GM12878 (cell line): ENCODE results near the gene DCUN1D3. TPM values are rescaled to one million over a fixed set of nuclear protein-coding genes. Genes with fewer than 3 reads are reported as not detected.

ENCODE experiments used
- ATAC-seq: fragments of 200-7000 bp; cut with Tn5 transposase; 3 replicates; pipeline ENCODE4 v1.9.1; 2020; ENCODE audit warnings: mild to moderate bottlenecking, moderate library complexity
- BruUV-seq: library from RNA; stranded (reverse); fragments of 400-500 nt; replicated peaks from 2 replicates; lab custom pipeline; 2021; lab: Mats Ljungman, UMichigan
- CTCF ChIA-PET: fragments of 300-600 bp; sonication (Branson Sonifier 250); formaldehyde crosslinking; extraction: SDS; loops from one replicate; lab custom pipeline; 2021; ENCODE audit warnings: inconsistent platforms; lab: Yijun Ruan, JAX
- POLR2A ChIA-PET: fragments of 350-600 bp; formaldehyde crosslinking; extraction: SDS; loops from one replicate; lab custom pipeline; 2021; ENCODE audit warnings: inconsistent platforms; lab: Charles Lee
- RAD21 ChIA-PET: fragments of 300-600 bp; sonication (Branson Sonifier 250); formaldehyde crosslinking; loops from one replicate; lab custom pipeline; 2023; ENCODE audit warnings: antibody characterized with exemption; ENCODE audit not compliant: unreplicated experiment; lab: Charles Lee
- SMC1A ChIA-PET: fragments of 300-600 bp; sonication (Branson Sonifier 250); formaldehyde crosslinking; loops from one replicate; lab custom pipeline; 2023; ENCODE audit not compliant: unreplicated experiment, uncharacterized antibody; lab: Charles Lee
- DNase-seq: peaks from one replicate; pipeline ENCODE4 v3.0.0-alpha.2; 2011; ENCODE audit warnings: low read depth, low spot score
- FAIRE-seq: peaks from 3 replicates; lab custom pipeline; 2011; peaks lifted over from hg19 to GRCh38; lab: Jason Lieb, UNC
- H2AFZ ChIP-seq: 2 replicates; pipeline ENCODE4 v1.6.0; 2011; ENCODE audit warnings: low read depth, low read length, control low read depth; ENCODE audit not compliant: control insufficient read depth
- H3K27ac ChIP-seq: 2 replicates; pipeline ENCODE4 v1.5.1; 2011; ENCODE audit warnings: control low read depth; ENCODE audit not compliant: control insufficient read depth, insufficient read depth
- H3K27me3 ChIP-seq, 2 experiments: replicated peaks in 1 of 2; 2 replicates each; pipeline versions ENCODE4 v1.6.0 to v1.6.1; 2011; ENCODE audit warnings: low read length in 1 of 2; ENCODE audit not compliant: control insufficient read depth in 2 of 2, insufficient read depth in 2 of 2
- H3K36me3 ChIP-seq, 2 experiments: 2 replicates each; pipeline ENCODE4 v1.5.1; 2011; ENCODE audit warnings: low read length in 1 of 2; ENCODE audit not compliant: control insufficient read depth in 2 of 2, insufficient read depth in 2 of 2
- H3K4me1 ChIP-seq: 2 replicates; pipeline ENCODE4 v1.6.1; 2011; ENCODE audit warnings: mild to moderate bottlenecking, low read length, moderate library complexity, mixed read lengths; ENCODE audit not compliant: control insufficient read depth, insufficient read depth
- H3K4me2 ChIP-seq: 2 replicates; pipeline ENCODE4 v1.6.0; 2011; ENCODE audit warnings: control low read depth; ENCODE audit not compliant: control insufficient read depth, insufficient read depth
- H3K4me3 ChIP-seq: fragments of 200-600 bp; sonication (generic); 2 replicates; pipeline ENCODE4 v1.5.1; 2016
- H3K79me2 ChIP-seq: 2 replicates; pipeline ENCODE4 v1.6.0; 2011; ENCODE audit warnings: low read length; ENCODE audit not compliant: control insufficient read depth, insufficient read depth
- H3K9ac ChIP-seq: 2 replicates; pipeline ENCODE4 v1.8.0; 2011; ENCODE audit warnings: low read length, control low read depth, mixed read lengths; ENCODE audit not compliant: control insufficient read depth, insufficient read depth
- H3K9me3 ChIP-seq: replicated peaks from 3 replicates; pipeline ENCODE4 v1.5.1; 2011; ENCODE audit warnings: mild to moderate bottlenecking, low read length; ENCODE audit not compliant: control insufficient read depth, insufficient read depth
- H4K20me1 ChIP-seq: 2 replicates; pipeline ENCODE4 v1.6.0; 2011; ENCODE audit not compliant: control insufficient read depth, insufficient read depth
- IRF4 ChIP-seq: IDR thresholded peaks from 2 replicates; pipeline ENCODE4 v1.6.1; 2011; ENCODE audit warnings: low read depth, low read length
- NR2F1 ChIP-seq: fragments of 450-650 bp; conservative IDR thresholded peaks from 2 replicates; pipeline ENCODE4 v1.6.1; 2017; ENCODE audit warnings: mild to moderate bottlenecking
- RAD51 ChIP-seq: fragments of 450-650 bp; IDR thresholded peaks from 2 replicates; pipeline ENCODE4 v1.6.1; 2016; ENCODE audit warnings: moderate library complexity, mild to moderate bottlenecking, inconsistent platforms
- SPI1 ChIP-seq: IDR thresholded peaks from 2 replicates; pipeline ENCODE4 v1.6.1; 2011; ENCODE audit warnings: low read depth, mild to moderate bottlenecking, low read length, moderate library complexity, borderline replicate concordance; ENCODE audit not compliant: insufficient read depth
- ZBED1 ChIP-seq: IDR thresholded peaks from 2 replicates; pipeline ENCODE4 v1.6.1; 2016; ENCODE audit warnings: borderline replicate concordance
- WGBS: methylation state at CpG from one replicate; pipeline ENCODE4 v1.1.6; 2016; ENCODE audit warnings: low lambda C conversion rate; ENCODE audit not compliant: insufficient replicate concordance, insufficient coverage; ENCODE audit errors: missing lambda C conversion rate; 5-methylcytosine and 5-hydroxymethylcytosine counted together
- in situ Hi-C: fragments of 300-500 bp; cut with MboI; formaldehyde crosslinking; loops from 9 replicates; pipeline ENCODE4 v1.14.3; 2018; ENCODE audit warnings: mixed read lengths
- intact Hi-C: fragments of 100-400 bp; cut with micrococcal nuclease; formaldehyde crosslinking; loops from one replicate; pipeline ENCODE4 v1.14.2; 2022; ENCODE audit not compliant: unreplicated experiment
- polyA plus RNA-seq, 11 experiments: library from polyadenylated mRNA; depleted of rRNA in 4 of 11; unstranded in 6 of 11; stranded (reverse) in 5 of 11; fragments of >200 nt; fragmentation: Nextera tagmentation in 4 of 11; fragmentation: Illumina TruSeq in 1 of 11; extraction: Ambion mirVana in 4 of 11; extraction: Trizol in 1 of 11; gene quantifications; 1 replicate in 1 of 11; 2 replicates in 10 of 11; pipeline versions ENCODE4 v1.2.1 to v1.2.3, GENCODE V29; 2011 to 2016; ENCODE audit warnings: inconsistent platforms in 2 of 11, missing spikeins in 2 of 11, low read depth in 1 of 11
- total RNA-seq, 4 experiments: library from RNA; depleted of rRNA in 3 of 4; stranded (reverse); fragments of >200 nt in 3 of 4; fragmentation: Illumina TruSeq in 1 of 4; extraction: Trizol in 1 of 4; gene quantifications; 2 replicates each; pipeline versions ENCODE4 v1.2.1 to v1.2.3, GENCODE V29; 2013 to 2021
- TF ChIP-seq, protein P1 (sequence below): fragments of 450-650 bp; IDR thresholded peaks from 2 replicates; pipeline ENCODE4 v1.6.1; 2017; ENCODE audit warnings: mild to moderate bottlenecking, low read depth, inconsistent platforms; ENCODE audit not compliant: poor library complexity, severe bottlenecking

DCUN1D3 gene
- total and polyA plus RNA-seq, 10 of the 15 experiments (the other 5 are each of a cell fraction or from before 2014, with no cell fraction given): 0.47 to 4.5 (median 1.9) TPM

DNA sequence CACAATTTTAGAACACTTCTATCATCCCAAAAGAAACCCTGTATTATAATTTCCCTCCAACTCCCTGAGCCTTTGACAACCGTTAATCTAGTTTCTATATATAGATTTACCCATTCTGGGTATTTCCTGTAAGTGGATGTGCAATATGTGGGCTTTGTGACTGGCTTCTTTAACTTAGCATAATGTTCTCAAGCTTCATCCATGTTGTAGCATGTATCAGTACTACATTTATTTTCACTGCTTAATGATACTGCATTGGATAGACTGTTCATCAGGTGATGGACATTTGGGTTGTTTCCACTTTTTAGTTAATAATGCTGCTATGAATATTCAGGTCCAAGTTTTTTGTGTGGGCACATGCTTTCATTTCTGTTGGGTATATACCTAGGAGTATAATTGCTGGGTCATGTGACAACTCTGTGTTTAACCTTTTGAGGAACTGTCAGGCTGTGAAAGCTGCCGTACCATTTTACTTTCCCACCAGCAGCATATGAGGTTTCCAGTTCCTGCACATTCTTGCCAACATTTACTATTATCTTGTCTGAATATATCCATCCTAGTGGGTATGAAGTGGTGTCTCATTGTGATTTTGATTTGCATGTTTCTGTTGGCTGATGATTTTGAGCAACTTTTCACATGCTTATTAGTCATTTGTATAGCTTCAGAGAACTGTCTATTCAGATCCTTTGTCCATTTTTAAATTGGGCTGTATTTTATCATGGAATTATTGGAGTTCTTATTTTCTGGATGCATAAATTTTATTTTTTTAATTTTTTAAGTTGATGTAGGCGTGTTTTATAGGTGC is 77.4 kb downstream of the DCUN1D3 start:
- ATAC-seq: no peak; the same call in 2 of the 3 replicates
- SMC1A ChIA-PET: interaction anchor here (1.1 kb wide), 1 partner anchor 12 kb away, joined by 3 read pairs; no protein-coding TSS in a partner anchor

DNA sequence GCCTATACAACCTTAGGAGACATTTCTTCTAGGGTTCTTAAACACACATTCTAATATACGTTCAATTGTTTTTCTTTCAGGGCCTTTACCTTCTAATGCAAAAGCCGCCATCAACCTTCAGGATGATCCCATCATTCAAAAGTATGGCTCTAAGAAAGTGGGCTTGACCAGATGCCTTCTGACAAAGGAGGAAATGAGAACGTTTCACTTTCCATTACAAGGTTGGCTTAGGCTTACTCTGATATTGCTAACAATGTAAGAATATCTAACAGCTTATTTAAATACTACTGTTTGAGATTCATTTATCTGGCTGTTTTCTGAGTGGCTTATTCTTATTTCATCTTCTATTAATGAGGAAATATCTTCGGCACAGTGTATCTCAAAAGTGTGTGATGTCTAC is 78.5 kb downstream of the DCUN1D3 start:
- peak; percentile 78 for FAIRE-seq
- DNase-seq: no peak
- RAD21 ChIA-PET: interaction anchor here (1.2 kb wide), 1 partner anchor 259 kb away, joined by 3 read pairs; no protein-coding TSS in a partner anchor
- Histone ChIP-seq H3K27ac (no peak overlapping the region), H3K4me1 (peaks cover 8% of the 10 kb centered on the region), H2AFZ (no peak overlapping the region), H3K9ac (no peak overlapping the region), H3K4me2 (no peak overlapping the region), H3K27me3 (no peaks in the 10 kb centered on the region), H4K20me1 (no peaks in the 10 kb centered on the region), H3K4me3 (no peak overlapping the region), H3K36me3 (no peaks in the 10 kb centered on the region), H3K79me2 (no peaks in the 10 kb centered on the region), H3K9me3 (no peaks in the 10 kb centered on the region)
- WGBS: 96% methylated on average over 4 of the region's 4 CpGs
- CTCF ChIA-PET: interaction anchor here (1.1 to 1.2 kb wide), 2 partner anchors 15 to 22 kb away, joined by 3 to 4 read pairs; partner anchors contain the start of genes ERI2 and REXO5
- in situ Hi-C loops: no loop called here
- ATAC-seq: peak; percentile 64
- SMC1A ChIA-PET: no interaction called here
- POLR2A ChIA-PET: no interaction called here
- peak; percentile 62 for TF ChIP-seq SPI1
- TF ChIP-seq, protein P1, sequence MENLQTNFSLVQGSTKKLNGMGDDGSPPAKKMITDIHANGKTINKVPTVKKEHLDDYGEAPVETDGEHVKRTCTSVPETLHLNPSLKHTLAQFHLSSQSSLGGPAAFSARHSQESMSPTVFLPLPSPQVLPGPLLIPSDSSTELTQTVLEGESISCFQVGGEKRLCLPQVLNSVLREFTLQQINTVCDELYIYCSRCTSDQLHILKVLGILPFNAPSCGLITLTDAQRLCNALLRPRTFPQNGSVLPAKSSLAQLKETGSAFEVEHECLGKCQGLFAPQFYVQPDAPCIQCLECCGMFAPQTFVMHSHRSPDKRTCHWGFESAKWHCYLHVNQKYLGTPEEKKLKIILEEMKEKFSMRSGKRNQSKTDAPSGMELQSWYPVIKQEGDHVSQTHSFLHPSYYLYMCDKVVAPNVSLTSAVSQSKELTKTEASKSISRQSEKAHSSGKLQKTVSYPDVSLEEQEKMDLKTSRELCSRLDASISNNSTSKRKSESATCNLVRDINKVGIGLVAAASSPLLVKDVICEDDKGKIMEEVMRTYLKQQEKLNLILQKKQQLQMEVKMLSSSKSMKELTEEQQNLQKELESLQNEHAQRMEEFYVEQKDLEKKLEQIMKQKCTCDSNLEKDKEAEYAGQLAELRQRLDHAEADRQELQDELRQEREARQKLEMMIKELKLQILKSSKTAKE: no peak
- BruUV-seq: no TSS peak
- intact Hi-C loops: no loop called here

More for the DNA sequence above, 77.4 kb downstream of the DCUN1D3 start:
- Histone ChIP-seq H2AFZ (no peak overlapping the region; the same call in 1 of the 2 replicates), H3K36me3 (no peaks in the 10 kb centered on the region), H3K4me1 (peaks cover 8% of the 10 kb centered on the region), H3K9me3 (no peaks in the 10 kb centered on the region), H3K4me2 (no peak overlapping the region), H3K27me3 (no peaks in the 10 kb centered on the region), H3K4me3 (no peak overlapping the region), H4K20me1 (no peaks in the 10 kb centered on the region), H3K27ac (no peak overlapping the region), H3K79me2 (no peaks in the 10 kb centered on the region), H3K9ac (no peak overlapping the region)
- peak; percentile 83 for FAIRE-seq
- WGBS: 83% methylated on average over 3 of the region's 3 CpGs
- no TSS peak for BruUV-seq
- CTCF ChIA-PET: interaction anchor here (0.8 kb wide), 1 partner anchor 26 kb away, joined by 3 read pairs; no protein-coding TSS in a partner anchor
- RAD21 ChIA-PET: no interaction called here
- no peak for DNase-seq
- POLR2A ChIA-PET: no interaction called here
- in situ Hi-C loops: no loop called here
- intact Hi-C loops: no loop called here
- TF ChIP-seq NR2F1 (no peak), IRF4 (no peak), RAD51 (peak; percentile 65; the same call in 1 of the 2 replicates), ZBED1 (no peak)
